Measurements from ENCODE around the gene MYO1H. TPM values are rescaled to one million over a fixed set of nuclear protein-coding genes. Genes with fewer than 3 reads are reported as not detected.

MYO1H gene
- total RNA-seq, 1 experiment from 2014 or later, result not detected

DNA sequence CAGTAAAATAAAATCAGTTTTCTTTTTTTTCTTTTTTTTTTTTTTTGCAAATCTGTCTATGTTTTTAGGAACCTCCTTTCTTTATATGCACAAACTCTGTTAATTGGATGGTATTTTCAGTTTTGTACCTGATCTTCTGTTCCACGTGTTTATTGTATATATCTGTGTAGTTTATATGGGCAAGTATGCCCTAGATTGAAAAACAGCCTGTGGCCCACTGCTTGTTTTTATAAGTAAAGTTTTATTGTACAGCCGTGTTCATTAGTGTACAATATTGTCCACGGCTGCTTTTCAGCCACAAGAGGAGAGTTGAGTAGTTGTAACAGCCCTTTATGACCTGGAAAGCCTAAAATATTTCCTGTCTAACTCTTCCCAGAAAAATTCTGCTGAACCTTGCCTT is 18.7 kb upstream of the MYO1H start:
- Histone ChIP-seq H3K4me3 (no peak overlapping the region), H3K4me1 (replicated peaks) (no peaks in the 10 kb centered on the region), H3K27ac (no peak overlapping the region), H3K9me3 (replicated peaks) (no peaks in the 10 kb centered on the region), H3K27me3 (replicated peaks) (peaks cover 42% of the 10 kb centered on the region), H3K36me3 (no peaks in the 10 kb centered on the region)
- DNase-seq (ENCODE audit: low read depth in 1 of 2, low spot score in 2 of 2), result no peak

DNA sequence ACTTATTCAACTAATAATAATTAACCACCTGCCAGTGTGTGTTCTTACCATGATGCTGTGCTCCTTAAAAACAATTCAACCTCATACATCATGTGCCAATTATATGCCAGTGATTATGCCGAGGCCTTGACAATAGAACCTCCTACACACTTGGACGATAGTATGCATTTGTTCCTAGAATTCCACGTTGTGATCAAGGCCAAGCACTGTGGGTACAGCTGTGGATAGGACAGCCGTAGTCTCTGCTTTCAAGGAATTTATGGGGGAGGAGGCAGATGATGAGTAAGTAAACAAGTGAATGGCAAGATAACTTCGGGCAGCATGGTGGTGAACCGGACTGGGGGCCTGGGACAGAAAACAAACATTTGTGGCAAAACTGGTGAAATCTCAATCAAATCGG is 18.0 kb upstream of the MYO1H start:
- H3K4me3 ChIP-seq, result no peak overlapping the region
- H3K9me3 ChIP-seq (replicated peaks), result no peaks in the 10 kb centered on the region
- no peak overlapping the region for H3K27ac ChIP-seq
- H3K27me3 ChIP-seq (replicated peaks), result peaks cover 42% of the 10 kb centered on the region
- no peak for DNase-seq (ENCODE audit: low read depth in 1 of 2, low spot score in 2 of 2)
- H3K36me3 ChIP-seq, result no peaks in the 10 kb centered on the region
- H3K4me1 ChIP-seq (replicated peaks), result no peaks in the 10 kb centered on the region

DNA sequence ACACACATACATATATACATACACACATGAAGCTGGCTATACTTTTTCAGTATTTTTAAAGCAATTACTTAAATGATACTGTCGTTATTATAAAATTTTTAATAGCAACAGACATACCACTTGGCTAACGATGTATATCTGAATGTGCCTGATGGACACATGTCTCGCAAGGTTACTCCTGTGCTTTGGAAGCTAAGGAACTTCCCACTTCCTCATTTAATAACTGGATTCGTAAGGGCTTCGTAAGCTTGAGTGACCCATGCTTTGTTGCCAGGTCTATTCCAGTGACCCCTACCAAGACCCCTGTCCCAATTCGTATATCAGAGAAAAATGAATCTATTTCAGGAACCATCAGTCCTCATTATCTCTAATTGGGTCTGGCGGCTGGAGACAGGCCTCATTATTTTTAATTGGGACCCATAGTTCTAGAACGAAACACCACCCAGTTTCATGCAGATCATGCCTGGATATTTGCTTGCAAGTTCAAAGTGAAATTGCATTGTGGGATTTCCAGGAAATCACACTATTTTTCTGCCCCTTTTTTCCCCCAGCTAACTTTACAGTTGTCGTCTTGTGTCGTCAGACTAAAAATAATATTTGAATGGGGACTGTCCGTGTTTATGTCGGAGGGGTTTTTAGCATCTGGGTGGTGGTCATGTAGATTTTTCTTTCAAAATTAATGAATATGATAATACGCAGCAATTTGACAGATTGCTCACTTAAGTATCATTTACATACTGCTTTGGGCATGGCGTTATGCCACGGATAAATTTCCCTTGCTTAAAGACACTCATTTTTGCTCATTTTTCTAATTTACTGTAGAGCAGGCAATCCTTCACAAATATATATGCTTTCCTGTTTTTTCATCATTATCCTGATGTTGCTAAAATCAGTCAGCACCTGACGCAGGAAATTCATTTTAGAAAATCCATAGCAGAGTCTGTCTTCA is 17.1 kb upstream of the MYO1H start:
- Histone ChIP-seq H3K36me3 (no peaks in the 10 kb centered on the region), H3K27ac (no peak overlapping the region), H3K27me3 (replicated peaks) (peaks cover 37% of the 10 kb centered on the region), H3K4me3 (no peak overlapping the region), H3K9me3 (replicated peaks) (no peaks in the 10 kb centered on the region), H3K4me1 (replicated peaks) (no peaks in the 10 kb centered on the region)
- DNase-seq (ENCODE audit: low read depth in 1 of 2, low spot score in 2 of 2), result no peak

DNA sequence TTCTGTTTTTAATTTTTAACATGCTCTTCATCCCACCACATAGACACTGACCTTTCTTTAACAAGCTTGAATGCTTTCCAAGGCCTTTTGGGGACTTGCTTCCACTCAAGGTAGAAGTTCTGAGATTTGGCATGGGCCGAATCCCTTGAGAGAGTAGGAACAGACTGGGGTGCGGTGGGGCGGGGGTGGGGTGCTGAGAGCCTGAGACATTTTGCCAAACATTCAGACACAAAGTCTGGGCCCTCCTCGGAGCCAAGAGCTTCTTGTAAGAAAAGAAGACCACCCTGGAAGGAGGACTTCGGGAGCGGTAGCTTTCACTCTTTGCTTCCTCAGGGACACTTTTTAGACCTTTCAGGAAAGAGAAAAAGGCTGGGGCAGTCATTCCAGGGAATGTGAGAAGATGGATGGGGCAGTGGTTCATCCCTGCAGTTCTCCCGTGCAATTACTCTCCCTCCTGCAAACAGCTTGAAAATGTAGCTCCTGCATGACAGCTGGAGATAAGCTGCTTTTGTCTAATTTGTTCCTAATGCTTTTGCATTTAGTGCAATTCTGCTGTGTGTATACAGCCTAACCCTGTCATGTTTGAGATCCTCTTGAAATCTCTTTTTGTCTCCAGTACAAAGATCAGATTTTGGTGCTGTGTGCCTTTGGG is 16.3 kb upstream of the MYO1H start:
- DNase-seq (ENCODE audit: low read depth in 1 of 2, low spot score in 2 of 2), result no peak
- Histone ChIP-seq H3K36me3 (no peaks in the 10 kb centered on the region), H3K9me3 (replicated peaks) (no peaks in the 10 kb centered on the region), H3K27me3 (replicated peaks) (peaks cover 35% of the 10 kb centered on the region), H3K4me1 (replicated peaks) (no peaks in the 10 kb centered on the region), H3K27ac (no peak overlapping the region), H3K4me3 (no peak overlapping the region)

DNA sequence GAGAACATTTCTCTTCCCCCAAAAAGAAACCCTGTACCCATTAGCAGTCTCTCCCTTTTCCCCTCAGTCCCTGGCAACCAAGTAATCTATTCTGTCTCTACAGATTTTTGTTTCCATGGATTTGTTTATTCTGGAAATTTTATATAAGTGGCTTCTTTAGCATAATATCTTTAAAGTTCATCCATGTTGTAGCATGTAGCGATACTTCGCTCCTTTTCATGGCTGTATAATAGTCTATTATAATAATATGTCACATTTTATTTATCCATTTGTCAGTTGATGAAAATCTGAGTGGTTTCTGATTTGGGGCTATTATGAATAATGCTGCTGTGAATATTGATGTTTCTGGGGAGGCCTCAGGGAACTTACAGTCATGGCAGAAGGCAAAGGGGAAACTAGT is 12.8 kb upstream of the MYO1H start:
- no peaks in the 10 kb centered on the region for H3K4me1 ChIP-seq (replicated peaks)
- DNase-seq (ENCODE audit: low read depth in 1 of 2, low spot score in 2 of 2), result no peak
- H3K9me3 ChIP-seq (replicated peaks), result no peaks in the 10 kb centered on the region
- no peaks in the 10 kb centered on the region for H3K36me3 ChIP-seq
- H3K27me3 ChIP-seq (replicated peaks), result peaks cover 18% of the 10 kb centered on the region
- H3K4me3 ChIP-seq, result no peak overlapping the region
- no peak overlapping the region for H3K27ac ChIP-seq

DNA sequence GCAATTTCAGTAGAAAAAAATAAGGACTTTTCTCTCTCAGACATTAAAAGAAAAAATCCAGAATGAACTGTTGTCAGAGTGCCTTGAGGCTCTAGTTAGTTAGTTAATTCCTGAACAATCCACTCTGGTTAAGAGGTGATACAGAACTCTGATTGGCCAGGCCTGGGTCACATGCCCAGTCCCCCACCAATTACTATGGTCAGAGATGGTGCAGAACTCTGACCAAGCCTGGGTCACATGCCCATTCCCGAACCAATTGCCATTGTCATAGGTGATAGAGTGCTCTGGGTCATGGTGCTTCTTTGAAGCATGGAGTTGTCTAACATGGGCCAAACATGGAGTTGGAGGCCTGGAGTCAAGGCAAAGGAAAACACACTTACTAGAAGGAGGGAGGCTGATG is 11.1 kb upstream of the MYO1H start:
- Histone ChIP-seq H3K4me3 (no peak overlapping the region), H3K9me3 (replicated peaks) (no peaks in the 10 kb centered on the region), H3K27ac (no peak overlapping the region), H3K36me3 (no peaks in the 10 kb centered on the region), H3K27me3 (replicated peaks) (peaks cover 6% of the 10 kb centered on the region), H3K4me1 (replicated peaks) (no peaks in the 10 kb centered on the region)
- DNase-seq (ENCODE audit: low read depth in 1 of 2, low spot score in 2 of 2), result no peak

- Histone ChIP-seq H3K4me1 (replicated peaks) (no peaks in the 10 kb centered on the region), H3K27ac (no peak overlapping the region), H3K27me3 (replicated peaks) (no peaks in the 10 kb centered on the region; the same call in 1 of the 2 replicates), H3K4me3 (no peak overlapping the region), H3K9me3 (replicated peaks) (no peaks in the 10 kb centered on the region), H3K36me3 (no peaks in the 10 kb centered on the region)
- DNase-seq (ENCODE audit: low read depth in 1 of 2, low spot score in 2 of 2), result no peak
Observed at GRCh38 chr12:109343677-109344076, 4.0 kb upstream of the MYO1H start.

DNA sequence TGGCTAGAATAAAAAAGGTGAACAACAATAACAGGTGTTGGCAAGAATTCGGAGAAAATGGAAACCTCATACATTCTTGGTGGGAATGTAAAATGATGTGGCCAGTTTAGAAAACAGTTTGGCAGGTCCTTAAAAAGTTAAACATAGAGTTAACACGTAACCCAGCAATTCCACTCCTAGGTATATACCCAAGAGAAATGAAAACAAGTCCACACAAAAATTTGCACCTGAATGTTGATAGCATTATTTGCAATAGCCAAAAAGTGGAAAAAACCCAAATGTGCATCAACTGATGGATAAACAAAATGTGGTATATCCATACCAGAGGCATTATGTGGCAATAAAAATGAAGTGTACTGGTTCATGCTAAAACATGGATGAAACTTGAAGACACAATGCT is 2.3 kb upstream of the MYO1H start:
- Histone ChIP-seq H3K27me3 (replicated peaks) (no peaks in the 10 kb centered on the region; the same call in 1 of the 2 replicates), H3K36me3 (no peaks in the 10 kb centered on the region), H3K9me3 (replicated peaks) (no peaks in the 10 kb centered on the region), H3K4me1 (replicated peaks) (no peaks in the 10 kb centered on the region), H3K27ac (no peak overlapping the region), H3K4me3 (no peak overlapping the region)
- DNase-seq (ENCODE audit: low read depth in 1 of 2, low spot score in 2 of 2), result no peak

DNA sequence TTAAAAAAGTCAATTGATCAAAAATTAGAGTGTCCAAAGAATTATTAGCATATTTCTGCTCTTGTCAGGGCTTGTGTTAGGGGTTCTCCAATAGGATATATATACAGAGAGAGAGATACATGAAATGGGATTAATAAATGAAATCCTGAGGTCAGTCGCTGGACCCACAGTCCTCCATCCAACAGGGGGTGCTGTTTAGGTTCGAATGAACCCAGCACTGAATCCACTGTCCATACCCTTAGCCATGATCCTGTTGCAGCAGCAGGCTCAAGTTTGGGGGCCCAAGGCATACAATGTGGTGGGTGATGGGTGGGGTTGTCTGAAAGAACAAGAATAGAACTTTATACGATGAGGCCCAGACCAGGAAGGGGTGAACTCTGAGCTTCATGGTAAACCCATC is 780 bp upstream of the MYO1H start:
- Histone ChIP-seq H3K27me3 (replicated peaks) (peaks cover 5% of the 10 kb centered on the region), H3K4me3 (no peak overlapping the region), H3K36me3 (no peaks in the 10 kb centered on the region), H3K4me1 (replicated peaks) (no peaks in the 10 kb centered on the region), H3K9me3 (replicated peaks) (no peaks in the 10 kb centered on the region), H3K27ac (no peak overlapping the region)
- no peak for DNase-seq (ENCODE audit: low read depth in 1 of 2, low spot score in 2 of 2)

DNA sequence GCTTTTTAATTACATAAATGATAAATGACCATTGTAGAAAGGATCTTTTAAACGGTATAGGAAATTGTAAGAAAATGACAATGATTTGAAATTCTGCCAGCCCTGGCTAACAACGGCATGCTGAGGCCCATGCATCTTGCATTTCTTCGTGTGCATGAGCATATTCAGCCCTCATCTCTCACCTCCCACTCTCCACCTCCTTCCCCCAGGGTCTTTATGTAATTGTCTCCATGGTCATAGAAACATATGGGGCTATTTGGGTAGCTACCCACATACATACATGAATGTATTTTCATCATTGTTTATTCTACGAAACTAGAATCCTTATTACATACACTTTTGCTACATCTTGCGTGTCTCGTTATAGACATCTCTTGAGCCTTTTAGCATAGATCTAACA is 4.5 kb downstream of the MYO1H start:
- Histone ChIP-seq H3K27me3 (replicated peaks) (peaks cover 31% of the 10 kb centered on the region), H3K27ac (no peak overlapping the region), H3K9me3 (replicated peaks) (no peaks in the 10 kb centered on the region), H3K4me1 (replicated peaks) (no peaks in the 10 kb centered on the region), H3K36me3 (no peaks in the 10 kb centered on the region), H3K4me3 (no peak overlapping the region)
- no peak for DNase-seq (ENCODE audit: low read depth in 1 of 2, low spot score in 2 of 2)

GRCh38 chr12:109356577-109356976 is 8.9 kb downstream of the MYO1H start:
- Histone ChIP-seq H3K36me3 (no peaks in the 10 kb centered on the region), H3K4me3 (no peak overlapping the region), H3K27ac (no peak overlapping the region), H3K27me3 (replicated peaks) (peaks cover 36% of the 10 kb centered on the region), H3K4me1 (replicated peaks) (no peaks in the 10 kb centered on the region), H3K9me3 (replicated peaks) (no peaks in the 10 kb centered on the region)
- DNase-seq (ENCODE audit: low read depth in 1 of 2, low spot score in 2 of 2), result no peak

DNA sequence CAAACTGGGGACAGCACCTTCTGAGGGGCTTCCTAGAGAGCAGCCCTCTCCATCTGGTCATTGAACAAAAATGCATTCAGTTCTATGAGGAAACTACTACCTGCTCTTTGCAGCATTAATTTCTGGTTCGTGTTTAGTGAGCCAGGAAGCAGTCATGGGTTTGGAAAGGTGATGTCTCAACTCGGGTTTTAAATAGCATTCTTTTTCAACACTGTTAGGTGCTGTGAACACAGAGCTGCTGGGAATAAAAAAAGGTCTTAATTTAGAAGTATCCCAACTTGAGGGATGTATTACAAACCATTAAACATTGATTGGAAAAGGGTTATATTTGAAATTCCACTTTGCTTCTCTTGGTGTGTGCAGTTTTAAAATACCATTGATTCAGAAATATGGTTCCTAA is 9.3 kb downstream of the MYO1H start:
- Histone ChIP-seq H3K36me3 (no peaks in the 10 kb centered on the region), H3K9me3 (replicated peaks) (no peaks in the 10 kb centered on the region), H3K4me1 (replicated peaks) (no peaks in the 10 kb centered on the region), H3K27me3 (replicated peaks) (peaks cover 36% of the 10 kb centered on the region), H3K27ac (no peak overlapping the region), H3K4me3 (no peak overlapping the region)
- DNase-seq (ENCODE audit: low read depth in 1 of 2, low spot score in 2 of 2), result no peak

- Histone ChIP-seq H3K27ac (no peak overlapping the region), H3K36me3 (no peaks in the 10 kb centered on the region), H3K27me3 (replicated peaks) (peaks cover 36% of the 10 kb centered on the region), H3K4me3 (no peak overlapping the region), H3K9me3 (replicated peaks) (no peaks in the 10 kb centered on the region), H3K4me1 (replicated peaks) (no peaks in the 10 kb centered on the region)
- DNase-seq (ENCODE audit: low read depth in 1 of 2, low spot score in 2 of 2), result no peak
Observed at GRCh38 chr12:109358154-109358869, 10.6 kb downstream of the MYO1H start.

All from SJSA1 (cell line).